Iris pigment epithelial cell (primary cell): ENCODE results near the gene TICRR.
A peak's percentile ranks its signal among the peaks of the same experiment; 100 is the strongest.
"Not testable (repeated sequence)": the region's sequence is repeated elsewhere in the genome, so short reads cannot be mapped to it uniquely, and the experiment has no call there.

Source experiments
- DNase-seq: peaks from one replicate; pipeline ENCODE4 v3.0.0-alpha.2; 2011; ENCODE audit warnings: low read depth

The TICRR gene, protein sequence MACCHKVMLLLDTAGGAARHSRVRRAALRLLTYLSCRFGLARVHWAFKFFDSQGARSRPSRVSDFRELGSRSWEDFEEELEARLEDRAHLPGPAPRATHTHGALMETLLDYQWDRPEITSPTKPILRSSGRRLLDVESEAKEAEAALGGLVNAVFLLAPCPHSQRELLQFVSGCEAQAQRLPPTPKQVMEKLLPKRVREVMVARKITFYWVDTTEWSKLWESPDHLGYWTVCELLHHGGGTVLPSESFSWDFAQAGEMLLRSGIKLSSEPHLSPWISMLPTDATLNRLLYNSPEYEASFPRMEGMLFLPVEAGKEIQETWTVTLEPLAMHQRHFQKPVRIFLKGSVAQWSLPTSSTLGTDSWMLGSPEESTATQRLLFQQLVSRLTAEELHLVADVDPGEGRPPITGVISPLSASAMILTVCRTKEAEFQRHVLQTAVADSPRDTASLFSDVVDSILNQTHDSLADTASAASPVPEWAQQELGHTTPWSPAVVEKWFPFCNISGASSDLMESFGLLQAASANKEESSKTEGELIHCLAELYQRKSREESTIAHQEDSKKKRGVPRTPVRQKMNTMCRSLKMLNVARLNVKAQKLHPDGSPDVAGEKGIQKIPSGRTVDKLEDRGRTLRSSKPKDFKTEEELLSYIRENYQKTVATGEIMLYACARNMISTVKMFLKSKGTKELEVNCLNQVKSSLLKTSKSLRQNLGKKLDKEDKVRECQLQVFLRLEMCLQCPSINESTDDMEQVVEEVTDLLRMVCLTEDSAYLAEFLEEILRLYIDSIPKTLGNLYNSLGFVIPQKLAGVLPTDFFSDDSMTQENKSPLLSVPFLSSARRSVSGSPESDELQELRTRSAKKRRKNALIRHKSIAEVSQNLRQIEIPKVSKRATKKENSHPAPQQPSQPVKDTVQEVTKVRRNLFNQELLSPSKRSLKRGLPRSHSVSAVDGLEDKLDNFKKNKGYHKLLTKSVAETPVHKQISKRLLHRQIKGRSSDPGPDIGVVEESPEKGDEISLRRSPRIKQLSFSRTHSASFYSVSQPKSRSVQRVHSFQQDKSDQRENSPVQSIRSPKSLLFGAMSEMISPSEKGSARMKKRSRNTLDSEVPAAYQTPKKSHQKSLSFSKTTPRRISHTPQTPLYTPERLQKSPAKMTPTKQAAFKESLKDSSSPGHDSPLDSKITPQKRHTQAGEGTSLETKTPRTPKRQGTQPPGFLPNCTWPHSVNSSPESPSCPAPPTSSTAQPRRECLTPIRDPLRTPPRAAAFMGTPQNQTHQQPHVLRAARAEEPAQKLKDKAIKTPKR (N-terminal part only)

DNA sequence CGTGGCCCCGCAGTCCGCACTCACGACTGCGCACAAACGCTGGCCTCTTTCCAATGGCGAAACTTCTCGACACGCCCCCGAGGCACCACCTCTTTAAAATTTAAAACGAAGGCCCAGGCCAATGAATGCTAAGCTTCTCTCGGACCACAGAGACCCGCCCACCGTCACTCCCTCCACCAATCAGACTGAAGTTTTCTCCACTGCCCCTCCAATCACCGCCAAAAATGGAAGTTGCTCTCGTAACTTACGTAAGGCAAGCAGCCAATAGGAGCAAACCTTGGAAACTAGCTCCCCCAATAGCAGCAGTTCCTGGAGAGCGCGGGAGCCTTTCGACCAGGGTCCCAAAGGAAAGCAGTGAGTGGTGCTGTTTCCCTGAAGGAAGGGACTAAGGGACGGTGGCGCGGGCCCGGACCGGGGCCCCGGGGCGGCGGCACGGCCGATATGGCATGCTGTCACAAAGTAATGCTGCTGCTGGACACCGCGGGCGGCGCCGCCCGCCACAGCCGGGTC, at the start of gene TICRR:
Gene TICRR (plus strand): TSS at position 324 of the 510 bp plus-strand sequence. CDS start 118 bp downstream, at position 442.
- peak; percentile 100 for DNase-seq

DNA sequence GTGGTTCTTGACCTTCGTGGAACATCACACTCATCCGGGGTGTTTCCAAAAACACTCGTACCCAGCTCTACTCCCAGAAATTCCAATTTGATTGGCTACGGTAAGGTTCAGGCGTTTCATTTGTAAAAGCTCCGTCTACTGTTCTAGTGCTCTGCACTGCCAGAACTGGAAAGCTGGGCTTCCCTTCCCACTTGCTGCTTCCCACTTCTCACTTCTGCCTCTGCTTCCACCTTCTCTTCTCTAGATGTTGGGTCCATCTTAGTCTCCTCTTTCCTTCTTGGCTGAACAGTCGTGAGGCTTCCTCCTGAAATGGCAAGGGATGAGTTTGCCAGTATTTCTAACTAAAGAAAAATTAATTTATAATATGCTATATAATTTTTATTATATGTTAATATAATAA, 49.1 kb upstream of the TICRR start:
- DNase-seq: no peak

DNA sequence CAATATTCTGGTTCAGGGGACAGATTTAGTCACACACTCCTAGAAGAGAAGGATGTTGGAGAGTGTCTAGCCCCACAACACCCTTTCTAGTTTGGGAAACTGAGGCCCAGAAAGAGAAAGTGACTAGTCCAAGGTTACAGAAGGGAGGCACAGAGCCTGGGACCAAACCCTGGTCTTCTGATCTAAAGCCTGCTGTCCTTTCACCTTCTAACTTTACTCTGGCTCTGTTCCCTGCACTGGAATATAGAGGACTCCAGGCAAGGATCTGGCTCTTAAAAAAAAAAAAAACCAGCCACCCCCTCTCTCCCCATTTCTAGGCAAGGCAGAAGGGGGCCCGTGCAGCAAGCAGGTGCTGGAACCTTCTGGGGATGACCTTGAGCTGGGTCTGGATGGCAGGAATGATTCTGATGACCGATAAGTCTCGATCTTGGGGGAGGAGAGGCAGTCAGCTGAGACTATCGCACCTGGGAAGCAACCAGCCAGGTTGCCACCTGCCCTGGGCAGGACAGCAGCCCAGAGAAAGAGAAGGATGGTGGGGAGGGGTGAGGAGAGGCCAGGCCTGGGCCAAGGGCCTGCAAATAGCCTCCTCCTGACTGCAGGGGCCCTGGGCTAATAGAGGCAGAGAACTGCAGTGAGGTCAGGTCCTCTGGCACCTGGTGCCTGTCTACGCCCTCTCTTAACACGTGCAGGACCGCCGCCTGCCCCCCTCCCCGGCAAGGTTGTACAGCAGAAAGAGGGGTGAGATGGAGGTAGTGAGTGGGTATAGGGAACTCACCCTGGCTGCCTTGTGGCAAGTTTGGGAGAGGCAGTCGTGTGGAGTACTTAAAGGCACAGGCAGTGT, 48.4 kb upstream of the TICRR start:
- no peak for DNase-seq

DNA sequence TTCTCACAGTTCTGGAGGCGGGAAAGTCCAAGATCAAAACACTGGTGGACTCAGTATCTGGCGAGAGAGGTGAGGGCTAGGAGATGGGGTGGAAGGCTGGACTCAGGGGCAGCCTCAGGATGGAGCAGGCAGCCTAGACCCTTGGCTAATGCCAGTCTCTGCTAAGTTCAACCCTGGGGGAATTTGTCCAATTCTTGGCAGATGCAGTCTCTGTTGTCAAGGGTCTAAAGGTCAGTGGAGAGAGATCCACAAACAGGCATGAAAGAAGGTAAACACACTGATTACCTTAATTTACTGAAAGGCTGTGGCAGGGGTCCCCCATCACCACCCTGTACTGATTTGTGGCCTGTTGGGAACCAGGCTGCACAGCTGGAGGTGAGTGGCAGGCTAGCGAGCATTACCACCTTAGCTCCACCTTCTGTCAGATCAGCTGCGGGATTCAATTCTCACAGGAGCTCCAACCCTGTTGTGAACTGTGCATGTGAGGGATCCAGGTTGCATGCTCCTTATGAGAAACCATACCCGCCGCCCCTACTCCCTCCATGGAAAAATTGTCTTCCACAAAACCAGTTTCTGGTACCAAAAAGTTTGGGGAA, 46.4 kb upstream of the TICRR start:
- DNase-seq: no peak

DNA sequence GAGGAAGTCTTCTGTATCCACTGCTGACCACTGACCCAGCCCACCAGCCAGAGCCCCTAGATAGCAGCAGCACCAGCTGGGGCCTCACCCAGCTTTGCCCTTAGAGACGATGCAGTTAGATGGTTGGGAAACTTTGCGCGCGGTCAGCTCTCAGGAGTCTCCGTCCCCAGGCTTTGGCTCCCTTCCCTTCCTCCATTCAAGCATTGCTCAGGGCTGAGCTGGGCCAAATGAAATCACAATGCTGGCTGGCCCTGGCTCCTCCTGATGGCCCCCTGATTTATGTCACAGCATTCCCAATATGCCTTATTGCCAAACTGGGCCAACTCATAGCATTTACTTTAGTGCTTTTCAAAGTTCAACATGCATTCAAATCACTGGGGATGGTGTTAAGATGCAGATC, 44.3 kb upstream of the TICRR start:
- DNase-seq: no peak

DNA sequence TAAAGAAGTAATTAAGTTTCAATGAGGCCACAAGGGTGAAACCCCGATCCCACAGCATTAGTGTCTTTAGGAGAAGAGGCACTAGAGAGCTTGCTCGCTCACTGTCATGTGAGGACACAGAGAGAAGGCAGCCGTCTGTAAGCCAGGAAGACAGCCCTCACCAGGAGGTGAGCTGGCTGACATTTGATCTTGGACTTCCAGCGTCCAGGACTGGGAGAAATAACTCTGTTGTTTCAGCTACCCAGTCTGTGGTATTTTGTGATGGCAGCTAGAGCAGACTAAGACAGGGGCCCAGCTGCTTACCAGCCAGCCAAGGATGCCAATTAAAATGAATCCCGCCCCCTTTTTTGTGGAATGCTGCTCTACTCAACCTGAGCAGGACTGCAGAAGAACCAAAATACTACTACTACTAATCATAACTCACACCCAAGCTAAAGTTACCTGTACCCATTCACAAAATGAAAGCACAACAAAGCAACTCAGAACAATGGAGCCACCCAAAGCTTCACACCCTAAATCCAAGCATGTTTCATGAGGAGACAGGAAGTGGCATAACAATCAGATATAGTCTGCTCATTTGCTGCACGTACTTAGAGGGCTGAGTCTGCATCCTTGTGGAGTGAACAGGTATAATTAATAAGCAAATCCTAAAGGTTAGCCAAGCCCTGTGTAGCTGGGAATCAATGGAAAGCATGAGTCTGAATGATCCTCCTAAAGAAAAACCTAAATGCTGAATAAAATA, 43.3 kb upstream of the TICRR start:
- DNase-seq: peak; percentile 19

DNA sequence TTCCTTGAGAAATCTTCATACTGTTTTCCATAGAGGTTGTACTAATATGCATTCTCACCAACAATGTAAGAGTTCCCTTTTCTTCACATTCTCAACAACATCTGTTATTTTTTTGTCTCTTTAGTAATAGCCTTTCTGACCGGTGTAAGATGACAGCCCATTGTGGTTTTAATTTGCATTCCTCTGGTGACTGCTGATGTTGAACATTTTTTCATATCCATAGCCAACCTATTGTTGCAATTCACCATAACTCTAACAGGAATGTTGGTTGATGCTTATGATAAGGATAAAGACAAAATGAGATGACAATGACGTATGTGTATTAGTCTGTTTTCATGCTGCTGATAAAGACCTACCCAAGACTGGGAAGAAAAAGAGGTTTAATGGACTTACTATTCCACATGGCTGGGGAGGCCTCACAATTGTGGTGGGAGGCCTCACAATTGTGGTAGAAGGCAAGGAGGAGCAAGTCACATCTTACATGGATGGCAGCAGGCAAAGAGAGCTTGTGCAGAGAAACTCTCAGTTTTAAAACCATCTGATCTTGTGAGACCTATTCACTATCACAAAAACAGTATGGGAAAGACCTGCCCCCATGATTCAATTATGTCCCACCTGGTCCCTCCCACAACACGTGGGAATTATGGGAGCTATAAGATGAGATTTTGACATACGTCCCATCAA, 41.3 kb upstream of the TICRR start:
- peak; percentile 57 for DNase-seq

DNA sequence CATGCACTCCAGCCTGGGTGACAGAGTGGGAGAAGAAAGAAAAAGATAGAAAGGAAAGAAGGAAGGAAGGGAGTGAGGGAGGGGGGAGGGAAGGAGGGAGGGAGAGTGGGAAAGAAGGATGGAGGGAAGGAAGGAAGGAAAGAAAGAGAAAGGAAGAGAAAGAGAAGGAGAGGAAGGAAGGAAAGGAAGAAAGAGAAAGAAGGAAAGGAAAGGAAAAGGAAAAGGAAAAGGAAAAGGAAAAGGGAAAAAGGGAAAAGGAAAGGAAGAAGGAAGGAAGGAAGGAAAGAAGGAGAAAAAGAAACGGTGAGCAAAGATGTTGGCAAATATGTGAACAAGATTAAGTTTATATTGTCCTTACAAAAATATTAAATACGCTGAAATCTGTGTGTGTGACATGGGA, 36.2 kb upstream of the TICRR start:
- DNase-seq: no peak

DNA sequence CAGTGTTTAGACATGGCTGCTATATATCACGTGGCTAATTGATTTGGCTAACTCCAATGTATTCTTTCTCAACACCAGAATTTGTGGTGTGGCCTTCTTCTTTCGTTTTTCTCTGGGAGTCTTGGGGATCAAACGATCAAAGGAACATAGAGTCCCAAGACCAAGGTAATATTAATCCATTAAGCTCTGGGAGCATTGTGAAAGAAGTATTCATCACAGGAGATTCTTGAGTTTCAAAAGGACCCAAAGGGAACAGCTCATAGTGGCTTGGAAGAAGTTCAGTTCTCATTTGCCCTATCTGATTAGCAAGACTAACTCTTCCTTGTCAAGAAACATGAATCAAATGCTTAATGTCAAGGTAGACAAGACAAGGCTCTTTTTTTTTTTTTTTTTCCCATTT, 32.9 kb upstream of the TICRR start:
- DNase-seq: peak; percentile 7

DNA sequence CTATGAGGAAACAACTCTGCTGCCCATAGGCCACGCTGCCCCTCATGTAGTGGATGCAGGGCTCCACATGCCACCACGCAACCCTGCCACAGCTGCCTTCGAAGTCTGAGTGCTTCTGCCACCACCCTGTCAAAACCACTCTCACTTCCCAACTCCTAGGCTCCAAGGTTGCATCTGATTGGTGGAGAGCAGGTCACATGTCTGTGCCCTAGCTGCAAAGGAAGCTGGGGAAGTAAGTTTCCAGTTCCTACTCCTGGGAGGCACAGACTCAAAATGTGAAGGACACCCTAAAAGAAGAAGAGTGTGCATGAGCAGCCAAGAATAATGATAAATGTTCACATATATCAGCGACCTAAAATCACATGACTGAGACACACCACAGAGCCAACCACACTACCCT, 31.9 kb upstream of the TICRR start:
- DNase-seq: no peak

DNA sequence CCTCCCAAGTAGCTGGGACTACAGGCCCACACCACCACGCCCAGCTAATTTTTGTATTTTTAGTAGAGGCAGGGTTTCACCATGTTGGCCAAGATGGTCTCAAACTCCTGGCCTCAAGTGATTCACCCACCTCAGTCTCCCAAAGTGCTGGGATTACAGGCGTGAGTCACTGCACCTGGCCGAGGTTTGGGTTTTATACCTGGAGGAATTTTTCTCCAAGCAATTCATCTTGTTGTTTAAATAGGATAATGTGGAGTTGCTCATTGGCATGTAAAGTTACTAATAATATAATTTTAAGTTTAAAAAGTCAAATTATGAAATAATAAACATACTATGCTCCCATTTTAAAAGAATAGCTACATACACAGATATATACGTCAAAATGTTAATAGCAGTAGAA, 26.1 kb upstream of the TICRR start:
- not testable (repeated sequence) for DNase-seq

DNA sequence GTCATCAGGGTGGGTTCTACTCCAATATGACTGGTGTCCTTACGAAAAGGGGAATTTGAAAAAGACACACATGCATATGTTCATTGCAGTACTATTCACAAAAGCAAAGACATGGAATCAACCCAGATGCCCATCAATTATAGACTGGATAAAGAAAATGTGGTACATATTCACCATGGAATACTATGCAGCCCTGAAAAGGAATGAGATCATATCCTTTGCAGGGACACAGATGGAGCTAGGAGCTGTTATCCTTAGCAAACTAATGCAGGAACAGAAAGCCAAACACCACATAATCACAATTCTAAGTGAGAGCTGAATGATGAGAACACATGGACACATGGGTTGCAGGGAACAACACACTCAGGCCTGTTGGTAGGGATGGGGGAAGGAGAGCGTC, 24.8 kb upstream of the TICRR start:
- no peak for DNase-seq

DNA sequence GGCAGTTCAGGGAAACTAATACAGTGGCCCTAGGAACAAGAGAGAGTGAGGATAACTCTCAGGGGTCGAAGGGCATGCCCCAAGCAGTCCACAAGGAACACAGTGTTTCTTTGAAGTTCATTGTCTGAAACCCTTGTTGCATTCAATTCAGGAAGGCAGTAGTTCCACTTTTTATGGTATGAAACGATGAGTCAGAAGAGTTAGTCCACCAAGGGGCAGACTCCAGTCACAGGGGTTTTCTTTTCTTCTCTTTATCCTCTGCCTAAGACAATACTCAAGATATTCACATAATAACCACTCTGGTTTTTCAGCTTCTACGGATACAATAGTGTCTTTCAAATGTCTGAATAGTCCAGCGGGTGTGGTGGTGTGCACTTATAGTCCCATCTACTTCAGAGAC, 23.7 kb upstream of the TICRR start:
- DNase-seq: peak; percentile 7

DNA sequence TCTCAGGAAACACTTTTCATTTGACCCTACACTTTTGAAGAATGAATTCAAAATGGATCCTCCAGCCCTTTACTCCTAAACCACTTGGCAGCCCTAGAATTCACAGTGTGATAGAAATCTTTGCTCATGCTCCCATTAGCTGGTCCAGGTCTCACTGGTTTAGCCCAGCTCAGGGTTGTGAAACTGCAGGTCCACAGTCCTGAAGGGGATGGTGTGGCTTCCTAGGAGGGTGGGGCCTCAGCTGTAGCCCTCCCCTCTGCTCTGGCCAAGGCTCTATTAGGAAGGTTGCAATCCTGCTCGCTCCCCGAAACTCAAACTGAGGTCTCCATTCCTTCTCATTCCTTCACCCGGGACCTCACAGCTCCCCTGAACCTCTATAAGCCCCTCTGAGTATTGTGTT, 21.6 kb upstream of the TICRR start:
- DNase-seq: no peak

DNA sequence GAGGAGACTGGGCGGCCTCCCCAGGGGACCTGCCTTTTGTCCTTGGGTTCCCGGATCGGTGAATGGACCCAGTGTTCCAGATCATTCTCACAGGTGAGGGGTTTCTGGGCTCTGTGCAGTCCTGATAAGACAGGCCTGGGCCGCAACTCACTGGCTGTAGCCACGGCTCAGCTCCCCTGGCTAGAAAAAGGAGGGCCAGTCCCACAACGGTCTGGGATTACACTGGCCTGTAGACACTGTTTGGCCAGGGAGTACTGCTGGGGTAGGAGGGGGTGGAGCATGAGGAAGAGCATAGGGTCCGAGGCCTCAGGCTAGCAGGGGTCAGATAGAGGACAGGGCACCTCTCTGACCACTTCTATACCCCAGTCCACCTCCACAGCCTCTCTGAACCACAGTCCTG, 21.0 kb upstream of the TICRR start:
- no peak for DNase-seq

DNA sequence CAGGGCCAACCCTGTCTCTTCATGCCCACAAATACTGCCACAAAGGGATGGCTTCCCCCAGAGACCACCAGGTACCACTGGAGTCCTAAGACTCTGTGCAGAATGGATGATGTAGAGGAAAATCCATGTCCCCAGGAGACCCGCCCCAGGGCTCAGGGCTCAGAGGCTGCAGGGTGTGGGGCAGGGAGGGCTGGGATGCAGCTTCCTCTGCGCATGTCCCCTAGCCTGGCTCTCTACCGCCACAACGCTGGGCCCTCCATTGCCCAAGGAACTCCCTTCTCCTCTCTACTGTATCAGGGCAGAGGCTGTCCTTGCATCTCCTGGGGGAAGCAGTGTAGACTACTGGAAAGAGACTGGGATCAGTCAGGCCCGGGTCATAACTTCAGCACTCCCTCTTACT, 19.5 kb upstream of the TICRR start:
- DNase-seq: no peak

DNA sequence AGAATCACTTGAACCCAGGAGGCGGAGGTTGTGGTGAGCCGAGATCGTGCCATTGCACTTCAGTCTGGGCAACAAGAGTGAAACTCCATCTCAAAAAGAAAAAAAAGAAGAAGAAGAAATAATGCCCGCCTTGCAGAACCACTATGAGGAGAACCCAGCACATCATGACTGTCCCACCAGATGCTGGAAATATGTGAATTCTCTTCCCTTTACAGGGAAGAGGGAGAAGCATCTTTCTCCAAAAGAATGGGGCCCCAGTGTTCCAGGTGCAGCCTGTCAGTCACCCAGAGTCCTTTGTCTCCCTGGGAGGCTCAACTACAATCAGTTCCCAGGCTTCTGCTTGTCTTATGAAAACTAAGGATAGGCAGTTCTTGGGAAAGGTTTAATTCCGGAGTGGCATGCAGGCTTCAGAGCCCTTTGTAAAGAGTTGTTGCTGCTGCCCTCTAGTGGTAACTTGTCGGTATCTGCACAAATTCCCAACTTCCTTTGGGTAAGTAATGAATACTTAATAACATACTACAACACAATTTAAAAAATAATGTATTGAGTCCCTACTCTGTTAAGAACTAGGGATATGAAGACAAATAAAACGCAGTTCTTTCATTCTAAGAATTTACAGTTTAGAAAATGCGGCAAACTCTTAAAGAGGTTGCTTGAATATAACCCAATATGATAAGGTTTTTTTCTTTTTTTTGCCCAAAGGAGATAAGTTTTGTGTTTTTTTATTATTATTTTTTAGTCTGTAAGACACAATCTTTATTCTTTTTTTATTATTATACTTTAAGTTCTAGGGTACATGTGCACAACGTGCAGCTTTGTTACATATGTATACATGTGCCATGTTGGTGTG, 18.6 kb upstream of the TICRR start:
- DNase-seq: peak; percentile 75

DNA sequence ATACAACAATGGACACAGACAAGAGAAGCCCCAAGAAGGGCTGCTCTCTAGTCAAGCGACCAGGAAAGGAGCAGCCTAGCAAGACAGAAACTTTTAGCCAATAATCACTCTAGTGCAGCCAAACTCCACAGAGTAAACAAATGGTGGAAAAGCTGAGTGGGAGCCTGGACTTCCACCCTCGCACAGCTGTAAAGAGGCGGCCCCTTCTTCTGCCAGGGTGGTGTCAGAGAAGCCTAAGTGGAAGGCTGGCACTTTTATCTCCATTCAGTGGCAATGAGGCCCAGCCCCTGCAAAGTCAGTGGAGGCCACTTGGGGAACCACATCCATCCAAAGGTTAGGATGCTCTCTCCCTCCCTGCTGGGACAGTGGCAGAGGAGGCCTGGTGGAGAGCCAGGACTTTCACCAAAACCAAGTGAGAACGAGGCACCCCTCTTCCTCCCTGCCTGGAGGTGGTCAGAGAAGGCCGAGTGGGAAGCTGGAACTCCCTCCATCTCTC, 15.5 kb upstream of the TICRR start:
- no peak for DNase-seq
